Esophagus squamous epithelium (tissue), 5 donors: ENCODE data around the gene CIITA. TPM values are rescaled to one million over a fixed set of nuclear protein-coding genes. Genes with fewer than 3 reads are reported as not detected.

ENCODE experiments used
- DNase-seq: peaks from one replicate; lab custom pipeline; 2025; lab: John Stamatoyannopoulos, UW
- H3K27ac ChIP-seq, 4 donors: fragments of 200-600 bp; sonication (generic); one replicate each; pipeline ENCODE4 v1.5.1; 2016 to 2019; ENCODE audit warnings: mild to moderate bottlenecking in 1 of 4
- H3K27me3 ChIP-seq, 4 donors: fragments of 200-600 bp; sonication (generic); 1 replicate in 3 of 4; 2 replicates in 1 of 4; pipeline versions ENCODE4 v1.5.1 to v1.6.0; 2017 to 2021; ENCODE audit warnings: antibody characterized with exemption in 1 of 4
- H3K36me3 ChIP-seq, 3 donors: fragments of 200-600 bp; sonication (generic); one replicate each; pipeline ENCODE4 v1.5.1; 2016 to 2019
- H3K4me1 ChIP-seq, 3 donors: fragments of 200-600 bp; sonication (generic); one replicate each; pipeline ENCODE4 v1.5.1; 2017 to 2019
- H3K4me3 ChIP-seq, 4 donors: fragments of 200-600 bp; sonication (generic); 1 replicate in 3 of 4; 2 replicates in 1 of 4; pipeline ENCODE4 v1.5.1; 2016 to 2019; ENCODE audit warnings: mild to moderate bottlenecking in 2 of 4, moderate library complexity in 1 of 4
- H3K9me3 ChIP-seq, 3 donors: fragments of 200-600 bp; sonication (generic); one replicate each; pipeline ENCODE4 v1.5.1; 2016 to 2019
- CTCF ChIP-seq, 6 experiments: fragments of 450-650 bp in 4 of 6; fragments of 200-600 bp in 2 of 6; sonication (generic) in 2 of 6; IDR thresholded peaks; one replicate each; pipeline ENCODE4 v1.5.1; 2016 to 2019; ENCODE audit warnings: antibody characterized with exemption in 6 of 6, mild to moderate bottlenecking in 4 of 6, moderate library complexity in 4 of 6
- POLR2A ChIP-seq, 4 donors: fragments of 450-650 bp; IDR thresholded peaks; one replicate each; pipeline ENCODE4 v1.6.1; 2017; ENCODE audit warnings: antibody characterized with exemption in 4 of 4, mild to moderate bottlenecking in 4 of 4, moderate library complexity in 3 of 4
- WGBS, 2 donors: methylation state at CpG; one replicate each; pipeline ENCODE4 v1.1.5; 2018; 5-methylcytosine and 5-hydroxymethylcytosine counted together
- intact Hi-C: fragments of 100-400 bp; cut with DNase I; formaldehyde crosslinking; loops from one replicate; pipeline ENCODE4 v1.15.0; 2022
- total RNA-seq, 4 donors: library from RNA; depleted of rRNA; stranded (reverse); fragments of >200 nt; gene quantifications; one replicate each; pipeline ENCODE4 v1.1.0, GENCODE V29; 2016
- donor health status: DM: yes; HTN: yes; CAD: no.

The CIITA gene
- total RNA-seq, 4 donors from 2014 or later, result 3.2 to 12.6 (median 5.7) TPM

- 77 to 88% methylated on average over 9 to 16 of the region's 19 CpGs for WGBS, 2 donors
- DNase-seq, result no peak
- no peak for TF ChIP-seq CTCF (IDR thresholded peaks at IDR 0.05)
- peaks cover 0 to 56% (median 26%) of the 10 kb centered on the region in 3 donors for H3K36me3 ChIP-seq
- H3K9me3 ChIP-seq, result peaks cover 0 to 8% (median 0%) of the 10 kb centered on the region in 3 donors
- H3K27me3 ChIP-seq, result no peaks in the 10 kb centered on the region
- no peak overlapping the region for H3K4me3 ChIP-seq
- intact Hi-C loops, result no loop called here
- no peaks in the 10 kb centered on the region for H3K4me1 ChIP-seq
- no peak overlapping the region for H3K27ac ChIP-seq
Observed at GRCh38 chr16:10906482-10906881, 29.5 kb downstream of the CIITA start.

DNA sequence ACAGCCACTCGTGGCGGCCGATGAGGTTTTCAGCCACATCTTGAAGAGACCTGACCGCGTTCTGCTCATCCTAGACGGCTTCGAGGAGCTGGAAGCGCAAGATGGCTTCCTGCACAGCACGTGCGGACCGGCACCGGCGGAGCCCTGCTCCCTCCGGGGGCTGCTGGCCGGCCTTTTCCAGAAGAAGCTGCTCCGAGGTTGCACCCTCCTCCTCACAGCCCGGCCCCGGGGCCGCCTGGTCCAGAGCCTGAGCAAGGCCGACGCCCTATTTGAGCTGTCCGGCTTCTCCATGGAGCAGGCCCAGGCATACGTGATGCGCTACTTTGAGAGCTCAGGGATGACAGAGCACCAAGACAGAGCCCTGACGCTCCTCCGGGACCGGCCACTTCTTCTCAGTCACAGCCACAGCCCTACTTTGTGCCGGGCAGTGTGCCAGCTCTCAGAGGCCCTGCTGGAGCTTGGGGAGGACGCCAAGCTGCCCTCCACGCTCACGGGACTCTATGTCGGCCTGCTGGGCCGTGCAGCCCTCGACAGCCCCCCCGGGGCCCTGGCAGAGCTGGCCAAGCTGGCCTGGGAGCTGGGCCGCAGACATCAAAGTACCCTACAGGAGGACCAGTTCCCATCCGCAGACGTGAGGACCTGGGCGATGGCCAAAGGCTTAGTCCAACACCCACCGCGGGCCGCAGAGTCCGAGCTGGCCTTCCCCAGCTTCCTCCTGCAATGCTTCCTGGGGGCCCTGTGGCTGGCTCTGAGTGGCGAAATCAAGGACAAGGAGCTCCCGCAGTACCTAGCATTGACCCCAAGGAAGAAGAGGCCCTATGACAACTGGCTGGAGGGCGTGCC lies 30.1 kb downstream of the CIITA start:
- DNase-seq, result no peak
- WGBS, 2 donors, result 86 to 91% methylated on average over 8 to 10 of the region's 46 CpGs
- H3K36me3 ChIP-seq, result peaks cover 0 to 50% (median 22%) of the 10 kb centered on the region in 3 donors
- H3K4me3 ChIP-seq, result no peak overlapping the region
- no peaks in the 10 kb centered on the region for H3K4me1 ChIP-seq
- intact Hi-C loops, result no loop called here
- peaks cover 0 to 8% (median 0%) of the 10 kb centered on the region in 3 donors for H3K9me3 ChIP-seq
- no peak overlapping the region for H3K27ac ChIP-seq
- TF ChIP-seq CTCF (IDR thresholded peaks at IDR 0.05), result no peak
- TF ChIP-seq POLR2A (IDR thresholded peaks at IDR 0.05), result no peak
- H3K27me3 ChIP-seq, result no peaks in the 10 kb centered on the region

DNA sequence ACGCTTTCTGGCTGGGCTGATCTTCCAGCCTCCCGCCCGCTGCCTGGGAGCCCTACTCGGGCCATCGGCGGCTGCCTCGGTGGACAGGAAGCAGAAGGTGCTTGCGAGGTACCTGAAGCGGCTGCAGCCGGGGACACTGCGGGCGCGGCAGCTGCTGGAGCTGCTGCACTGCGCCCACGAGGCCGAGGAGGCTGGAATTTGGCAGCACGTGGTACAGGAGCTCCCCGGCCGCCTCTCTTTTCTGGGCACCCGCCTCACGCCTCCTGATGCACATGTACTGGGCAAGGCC lies 30.7 kb downstream of the CIITA start:
- DNase-seq, result no peak
- 95% methylated on average over 4 of the region's 21 CpGs; no CpG with 5 or more reads in 1 of the 2 donors for WGBS, 2 donors
- intact Hi-C loops, result no loop called here
- Histone ChIP-seq H3K9me3 (peaks cover 0 to 6% (median 0%) of the 10 kb centered on the region in 3 donors), H3K4me1 (no peaks in the 10 kb centered on the region), H3K4me3 (no peak overlapping the region), H3K27ac (no peak overlapping the region), H3K27me3 (no peaks in the 10 kb centered on the region), H3K36me3 (peaks cover 0 to 45% (median 16%) of the 10 kb centered on the region in 3 donors)
- TF ChIP-seq CTCF (IDR thresholded peaks at IDR 0.05), result no peak
- no peak for TF ChIP-seq POLR2A (IDR thresholded peaks at IDR 0.05)

GRCh38 chr16:10911267-10911666 lies 34.3 kb downstream of the CIITA start:
- H3K9me3 ChIP-seq, result no peaks in the 10 kb centered on the region
- no peaks in the 10 kb centered on the region for H3K4me1 ChIP-seq
- no peak overlapping the region for H3K27ac ChIP-seq
- intact Hi-C loops, result loop anchor here (10.0 kb wide), 1 partner anchor 146 kb away; no protein-coding TSS in a partner anchor
- no peaks in the 10 kb centered on the region for H3K27me3 ChIP-seq
- H3K36me3 ChIP-seq, result peaks cover 0 to 16% (median 6%) of the 10 kb centered on the region in 3 donors
- no peak for DNase-seq
- no peak overlapping the region for H3K4me3 ChIP-seq
- TF ChIP-seq POLR2A (IDR thresholded peaks at IDR 0.05) (no peak), CTCF (IDR thresholded peaks at IDR 0.05) (no peak)

- no peak for DNase-seq
- Histone ChIP-seq H3K9me3 (no peaks in the 10 kb centered on the region), H3K27ac (no peak overlapping the region), H3K4me3 (no peak overlapping the region), H3K27me3 (no peaks in the 10 kb centered on the region), H3K4me1 (peaks cover 0 to 34% (median 5%) of the 10 kb centered on the region in 3 donors), H3K36me3 (no peaks in the 10 kb centered on the region)
- intact Hi-C loops, result loop anchor here (5.0 to 10.0 kb wide), 2 partner anchors 152 to 394 kb away; no protein-coding TSS in a partner anchor
- no peak for TF ChIP-seq POLR2A (IDR thresholded peaks at IDR 0.05)
- TF ChIP-seq CTCF (IDR thresholded peaks at IDR 0.05), result no peak
- 58 to 67% methylated on average over 3 of the region's 3 CpGs for WGBS, 2 donors
Observed at GRCh38 chr16:10916534-10916933, 39.5 kb downstream of the CIITA start.
